Activated T-cell treated with anti-CD3 and anti-CD28 coated beads for 1 hour (primary cell): ENCODE measurements around the gene DMTF1.

Experiments used
- DNase-seq: peaks from one replicate; pipeline ENCODE4 v3.0.0-alpha.2; 2020; ENCODE audit warnings: low read depth

DMTF1 gene

DNA sequence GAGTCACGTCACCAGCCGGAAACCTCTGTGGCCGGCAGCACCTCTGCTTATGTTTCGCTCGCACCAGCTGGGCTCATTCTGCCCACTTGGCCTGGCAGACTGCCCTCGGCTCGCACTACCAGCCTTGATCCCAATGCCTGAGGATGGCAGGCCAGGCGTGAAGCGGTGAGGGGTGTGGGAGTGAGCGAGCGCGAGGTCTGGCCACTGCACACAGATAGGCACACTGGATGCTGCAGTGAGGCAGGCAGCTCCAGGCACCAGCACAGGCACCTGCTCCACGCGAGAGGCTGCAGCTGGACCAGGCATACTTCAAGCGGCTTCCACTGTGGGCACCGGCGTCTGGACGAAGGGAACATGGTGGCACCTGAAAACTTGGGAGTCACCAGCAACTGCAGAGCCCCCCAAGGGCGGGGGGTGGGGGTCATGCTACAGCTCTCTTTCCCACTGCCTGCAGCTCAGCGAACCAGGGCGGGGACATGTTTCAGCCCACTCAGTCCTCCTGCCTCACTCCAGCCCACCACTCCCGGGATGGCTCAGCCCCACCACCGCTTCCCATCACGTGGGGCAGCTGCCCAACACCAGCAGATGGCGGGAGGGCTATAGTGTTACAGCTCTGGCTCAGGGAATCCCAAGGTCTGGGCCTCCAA, 5.4 kb upstream of the DMTF1 start:
- DNase-seq: no peak

- no peak for DNase-seq
Measured at GRCh38 chr7:87147500-87147899, 4.8 kb upstream of the DMTF1 start.

GRCh38 chr7:87148332-87148955, 3.8 kb upstream of the DMTF1 start:
- DNase-seq: no peak

DNA sequence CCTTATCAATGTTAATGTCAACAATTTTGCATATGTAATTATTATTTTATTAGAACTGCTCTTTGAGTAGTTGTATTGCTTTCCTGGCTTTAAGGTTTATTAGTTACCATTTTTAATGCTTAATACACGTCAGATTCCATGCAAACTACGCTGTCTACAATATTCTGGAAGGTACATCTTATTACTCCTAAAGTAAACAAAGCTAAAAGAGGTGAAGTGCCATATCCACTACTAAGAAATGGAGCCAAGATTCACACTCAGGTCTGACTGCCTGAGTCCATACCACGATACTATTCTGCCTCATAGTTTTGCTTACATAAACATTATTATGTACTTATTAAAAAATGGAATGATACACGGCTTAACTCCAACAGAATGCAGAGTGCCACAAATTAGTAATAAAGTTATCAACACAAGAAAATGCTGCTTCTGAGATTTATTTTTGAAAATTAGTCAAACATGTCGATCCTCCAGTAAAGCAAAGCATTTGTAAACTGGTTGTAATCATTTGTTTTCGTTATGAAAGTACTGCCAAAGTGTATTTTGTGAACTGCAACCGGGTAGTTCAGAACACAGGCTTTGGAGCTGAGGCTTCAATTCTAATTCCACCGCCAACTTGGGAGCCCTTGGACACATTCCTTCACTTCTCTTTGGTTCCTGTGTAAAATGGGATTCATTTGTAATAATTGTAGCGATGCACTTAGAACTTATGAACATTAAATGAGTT, 1.1 kb upstream of the DMTF1 start:
- DNase-seq: no peak

- DNase-seq: no peak
Measured at GRCh38 chr7:87151729-87152111, 533 bp upstream of the DMTF1 start.

DNA sequence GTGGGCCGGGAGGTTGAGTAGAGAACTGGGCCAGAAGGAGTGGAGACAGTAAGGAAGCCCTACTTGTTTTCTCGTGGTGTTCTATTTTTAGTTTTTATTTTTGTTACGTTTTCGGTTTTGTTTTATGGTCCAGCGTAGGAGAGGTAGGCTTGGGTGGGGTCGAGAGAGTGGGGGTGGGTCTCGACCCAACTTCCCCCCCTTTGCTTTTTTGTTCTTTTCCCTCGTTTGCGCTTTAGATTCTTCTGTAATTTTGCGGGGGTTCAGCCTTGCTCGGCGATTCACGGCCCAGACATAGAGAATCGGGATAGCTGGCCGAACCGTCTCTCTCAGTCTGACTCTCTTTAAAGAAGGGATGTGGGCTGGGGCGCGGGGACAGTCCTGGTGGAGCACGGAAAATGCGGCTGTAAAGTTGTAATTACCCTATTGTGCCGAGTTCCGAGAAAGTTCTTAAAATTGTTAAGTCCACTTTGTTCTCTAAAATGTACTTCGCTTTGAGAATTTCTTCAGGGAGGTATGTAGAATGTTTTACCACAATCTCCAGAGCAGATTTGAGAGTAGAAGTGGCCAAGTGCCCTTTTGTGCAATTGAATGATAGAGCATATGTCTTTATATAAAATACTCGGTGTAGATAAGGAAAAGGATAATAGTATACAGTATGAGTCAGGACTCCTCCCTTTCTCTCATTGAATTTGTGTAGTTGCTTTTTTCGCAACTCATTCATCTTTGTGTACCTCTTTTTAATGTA, 816 bp downstream of the DMTF1 start:
- DNase-seq: peak; percentile 14

- no peak for DNase-seq
Measured at GRCh38 chr7:87154166-87154565, 1.9 kb downstream of the DMTF1 start.

DNA sequence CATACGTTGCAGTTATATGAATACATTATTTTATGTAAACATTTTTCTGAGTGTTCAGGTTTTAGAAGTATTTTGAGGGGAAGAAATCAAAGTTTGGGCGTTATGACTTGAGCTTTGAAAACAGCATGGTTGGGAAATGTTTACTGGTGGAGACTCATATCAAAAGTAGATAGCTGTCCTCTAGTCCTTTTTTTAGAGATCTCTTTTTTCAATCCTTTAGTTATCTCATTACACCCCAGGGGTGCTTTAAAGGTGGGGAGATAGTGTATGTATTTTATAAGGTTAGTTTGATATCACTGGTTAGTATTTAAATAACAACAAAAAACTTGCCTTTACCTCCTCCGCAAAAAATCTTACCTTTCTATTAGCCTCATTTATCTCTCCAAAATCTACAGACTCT, 2.3 kb downstream of the DMTF1 start:
- no peak for DNase-seq

DNA sequence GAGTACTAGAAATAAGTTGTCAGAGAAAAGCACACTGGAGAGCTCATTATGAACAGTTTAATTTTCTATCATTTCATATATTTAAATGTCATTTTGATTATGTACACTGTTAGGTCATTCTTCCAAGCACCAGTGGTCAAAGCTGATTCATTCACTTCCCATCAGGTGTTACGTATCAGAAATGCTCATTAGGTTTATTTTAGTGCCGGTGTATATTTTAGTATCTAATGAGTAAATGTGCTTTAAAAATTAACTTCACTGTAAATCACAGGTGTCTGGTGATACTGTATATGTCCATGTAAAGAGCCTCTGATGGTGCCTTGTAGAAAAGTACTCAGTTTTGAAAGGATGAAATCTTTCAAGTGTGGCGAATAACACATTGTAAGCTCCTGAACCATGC, 3.5 kb downstream of the DMTF1 start:
- no peak for DNase-seq

DNA sequence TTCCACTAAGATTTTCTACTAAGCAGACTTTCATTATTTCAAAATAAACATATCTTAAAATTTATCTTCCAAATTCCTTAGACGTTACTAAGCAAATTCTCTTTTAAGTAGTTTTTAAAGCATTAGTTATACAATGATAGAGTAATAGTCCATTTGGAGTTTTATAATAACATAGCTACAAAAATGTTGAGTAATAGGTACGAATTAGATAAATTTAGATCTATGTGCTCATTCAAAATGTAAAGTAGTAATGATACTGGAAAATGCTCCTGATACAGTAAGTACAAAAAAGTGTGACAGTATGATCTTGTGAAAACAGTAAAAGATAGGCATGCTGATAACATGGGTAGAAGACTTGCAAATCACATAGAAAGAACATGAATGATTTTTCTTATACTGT, 4.5 kb downstream of the DMTF1 start:
- DNase-seq: no peak

GRCh38 chr7:87159538-87159937, 7.3 kb downstream of the DMTF1 start:
- DNase-seq: no peak

DNA sequence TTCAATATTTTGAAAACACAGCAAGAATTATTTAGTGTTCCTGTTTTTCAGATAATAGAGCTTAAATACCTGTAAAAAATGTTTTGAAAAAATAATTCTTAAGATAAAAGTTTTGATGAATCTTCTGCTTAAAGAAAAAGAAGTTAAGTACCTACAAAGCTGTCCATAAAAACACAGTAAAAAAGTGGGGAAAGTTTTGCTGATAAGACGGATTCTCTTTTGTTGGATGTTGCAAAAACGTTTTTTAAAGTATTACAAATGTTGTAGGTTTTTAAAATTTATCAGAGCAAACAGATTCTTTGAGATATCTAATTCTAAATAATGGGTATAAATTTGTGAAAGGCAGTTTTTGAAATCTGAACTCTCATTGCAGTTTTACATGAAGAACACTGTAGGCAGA, 12.2 kb downstream of the DMTF1 start:
- DNase-seq: no peak

- DNase-seq: no peak
Measured at GRCh38 chr7:87170828-87171227, 18.6 kb downstream of the DMTF1 start.

- DNase-seq: no peak
Measured at GRCh38 chr7:87171282-87171934, 19.2 kb downstream of the DMTF1 start.

DNA sequence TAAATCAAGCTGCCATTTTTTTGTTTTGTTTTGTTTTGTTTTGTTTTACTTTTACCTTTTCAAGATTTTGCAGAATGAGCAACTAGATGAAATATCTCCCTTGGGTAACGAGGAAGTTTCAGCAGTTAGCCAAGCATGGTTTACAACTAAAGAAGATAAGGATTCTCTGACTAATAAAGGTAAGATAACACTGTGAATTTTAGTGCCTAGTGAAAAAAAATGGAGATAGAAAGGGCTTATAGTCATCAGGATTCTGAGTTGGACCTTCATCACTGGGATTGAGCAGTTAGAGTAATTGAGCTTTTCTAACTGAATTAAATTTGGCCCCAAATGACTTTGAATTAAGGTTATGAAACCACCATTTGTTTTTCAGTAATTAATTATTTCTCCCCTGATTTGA, 21.2 kb downstream of the DMTF1 start:
- no peak for DNase-seq

- DNase-seq: no peak
Measured at GRCh38 chr7:87178320-87178719, 26.1 kb downstream of the DMTF1 start.

DNA sequence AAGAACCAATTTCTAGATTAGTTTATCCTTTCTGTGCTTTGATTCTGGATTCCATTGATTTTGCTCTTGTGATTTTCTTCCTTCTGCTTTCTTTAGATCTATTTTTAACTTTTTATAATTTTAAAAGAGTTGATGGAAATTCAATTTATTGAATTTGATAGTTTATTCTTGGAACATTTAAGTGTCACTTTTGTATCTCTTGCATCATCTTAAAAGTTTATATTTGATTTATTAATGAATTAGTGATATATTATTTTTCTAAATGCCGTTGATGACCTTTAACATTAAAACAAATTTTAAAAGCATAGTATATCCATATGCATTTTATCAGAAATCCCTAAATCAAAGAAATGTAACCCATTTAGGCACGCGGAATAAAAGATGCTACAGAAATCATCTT, 26.9 kb downstream of the DMTF1 start:
- no peak for DNase-seq

DNA sequence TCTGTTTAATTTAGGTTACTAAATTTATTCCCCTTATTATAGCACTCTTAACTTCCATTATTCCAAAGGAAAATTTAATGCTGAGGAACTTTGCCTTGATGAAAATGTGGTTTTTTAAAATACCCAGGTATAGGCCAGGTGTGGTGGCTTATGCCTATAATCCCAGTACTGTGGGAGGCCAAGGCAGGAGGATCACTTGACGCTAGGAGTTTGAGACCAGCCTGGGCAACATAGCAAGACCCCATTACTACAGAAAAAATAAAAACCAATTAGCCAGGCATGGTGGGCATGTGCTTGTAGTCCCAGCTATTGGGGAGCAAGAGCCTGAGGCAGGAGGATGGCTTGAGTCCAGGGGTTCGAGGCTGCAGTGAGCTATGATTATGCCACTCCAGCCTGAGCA, 34.9 kb downstream of the DMTF1 start:
- no peak for DNase-seq

- DNase-seq: no peak
Measured at GRCh38 chr7:87188930-87189329, 36.7 kb downstream of the DMTF1 start.

DNA sequence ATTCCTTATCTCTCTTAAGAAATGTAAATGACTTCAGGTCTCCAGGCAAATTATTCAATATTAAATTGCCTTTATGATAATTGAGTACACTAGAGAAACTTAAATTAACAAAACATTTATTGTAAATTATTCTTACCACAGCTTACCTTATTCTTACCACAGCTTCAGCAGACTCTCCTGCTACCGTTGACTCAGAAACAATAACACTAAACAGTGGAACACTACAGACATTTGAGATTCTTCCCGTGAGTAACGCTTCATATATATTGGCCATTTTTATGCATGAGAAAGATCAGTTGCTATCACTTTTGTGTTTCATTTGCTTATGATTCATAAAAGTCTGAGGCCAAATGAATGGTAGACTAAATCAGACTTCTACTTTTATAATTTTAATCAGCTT, 38.5 kb downstream of the DMTF1 start:
- DNase-seq: no peak

- DNase-seq: no peak
Measured at GRCh38 chr7:87192784-87193487, 40.7 kb downstream of the DMTF1 start.

- DNase-seq: no peak
Measured at GRCh38 chr7:87193912-87194311, 41.7 kb downstream of the DMTF1 start.
